Adrenal gland (tissue), 12 donors: Measurements from ENCODE around the gene CA10. TPM values are rescaled to one million over a fixed set of nuclear protein-coding genes. Genes with fewer than 3 reads are reported as not detected.

Experiments used
- DNase-seq, 7 donors: peaks; one replicate each; pipeline ENCODE4 v3.0.0-alpha.2; 2019 to 2020
- H3K27ac ChIP-seq, 5 donors: fragments of 200-600 bp; sonication (generic) in 4 of 5; 1 replicate in 3 of 5; 2 replicates in 2 of 5; pipeline versions ENCODE4 v1.5.1 to v1.8.0; 2016 to 2020; ENCODE audit warnings: mild to moderate bottlenecking in 1 of 5
- H3K27me3 ChIP-seq: fragments of 200-600 bp; 2 replicates; pipeline ENCODE4 v1.8.0; 2021
- H3K36me3 ChIP-seq, 2 donors: fragments of 200-600 bp; replicated peaks in 1 of 2; 1 replicate in 1 of 2; 2 replicates in 1 of 2; pipeline versions ENCODE4 v1.5.1 to v1.8.0; 2018 to 2022
- H3K4me1 ChIP-seq, 2 donors: fragments of 200-600 bp; replicated peaks in 1 of 2; 1 replicate in 1 of 2; 2 replicates in 1 of 2; pipeline versions ENCODE4 v1.5.1 to v1.8.0; 2018 to 2021
- H3K4me3 ChIP-seq, 4 donors: fragments of 200-600 bp; sonication (generic) in 3 of 4; one replicate each; pipeline ENCODE4 v1.5.1; 2016 to 2018
- H3K9me3 ChIP-seq, 3 donors: fragments of 200-600 bp; sonication (generic) in 1 of 3; replicated peaks in 1 of 3; 1 replicate in 2 of 3; 2 replicates in 1 of 3; pipeline versions ENCODE4 v1.5.1 to v1.8.0; 2016 to 2021
- POLR2A ChIP-seq, 2 donors: fragments of 450-650 bp; IDR thresholded peaks; one replicate each; pipeline ENCODE4 v1.6.1; 2017; ENCODE audit warnings: antibody characterized with exemption in 2 of 2, mild to moderate bottlenecking in 2 of 2, moderate library complexity in 1 of 2
- WGBS, 4 donors: extraction: QIAGEN DNeasy Blood & Tissue Kit in 2 of 4; methylation state at CpG; one replicate each; pipeline versions ENCODE4 v1.1.5 to v1.1.7; 2013 to 2017; 5-methylcytosine and 5-hydroxymethylcytosine counted together
- intact Hi-C, 2 donors: fragments of 100-400 bp; cut with DNase I; formaldehyde crosslinking; loops; one replicate each; pipeline versions ENCODE4 v1.14.1 to v1.15.0; 2022 to 2023
- polyA plus RNA-seq, 3 donors: library from polyadenylated mRNA; stranded (reverse); fragments of 200-250 nt in 2 of 3; fragments of 350-450 nt in 1 of 3; fragmentation: Illumina TruSeq in 1 of 3; extraction: RNeasy Lipid Tissue Mini Kit (QIAGEN cat#74804) in 1 of 3; gene quantifications; one replicate each; pipeline ENCODE4 v1.2.3, GENCODE V29; 2013 to 2014
- total RNA-seq, 9 donors: library from RNA; depleted of rRNA in 4 of 9; stranded (reverse); fragments of >200 nt in 4 of 9; fragments of 120-200 nt in 1 of 9; fragmentation: NEBNext Ultra II Directional in 1 of 9; extraction: Animal tissue kit (Norgen Biotek cat#: 25700) in 1 of 9; gene quantifications; one replicate each; pipeline versions ENCODE4 v1.1.0 to v1.2.4, GENCODE V29; 2013 to 2023
- TF ChIP-seq, protein P1 (sequence below), 6 experiments: fragments of 450-650 bp in 4 of 6; fragments of 200-600 bp in 2 of 6; sonication (generic) in 1 of 6; IDR thresholded peaks; 1 replicate in 5 of 6; 2 replicates in 1 of 6; pipeline versions ENCODE4 v1.5.1 to v1.8.0; 2016 to 2021; ENCODE audit warnings: antibody characterized with exemption in 6 of 6, mild to moderate bottlenecking in 2 of 6, moderate library complexity in 1 of 6
- donor health status: healthy with polysubstance abuse.
- donor health status: Bipolar disorder and iron deficiency.
- donor health status: DM: yes; HTN: yes; CAD: no.
- donor health status: DM: no; HTN: no; CAD: no.
- donor health status: DM: no; HTN: no; CAD: no.
- donor health status: DM: yes; HTN: yes; CAD: no.

Gene CA10
- total and polyA plus RNA-seq, 12 donors = 0.27 to 3.1 (median 2.5) TPM; not detected in 5

DNA sequence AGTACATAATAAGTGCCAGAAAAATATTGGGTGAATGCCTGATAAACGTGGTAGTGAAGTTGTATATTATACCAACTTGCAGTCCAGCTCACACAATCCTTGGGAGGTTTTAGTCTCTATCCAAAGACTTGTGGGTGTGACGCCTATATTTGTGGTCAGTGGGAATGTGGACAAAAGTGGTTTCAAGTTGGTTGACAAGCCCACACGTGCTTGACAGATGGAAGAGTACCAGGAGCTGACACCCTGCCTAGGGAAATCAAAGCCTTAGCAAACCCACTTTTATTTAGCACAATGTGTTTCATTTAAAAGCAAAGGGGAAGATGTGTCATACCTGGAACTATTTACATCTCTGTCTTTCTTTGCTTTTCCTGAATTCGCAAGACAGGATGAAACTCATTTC, 79.0 kb downstream of the CA10 start:
- WGBS, 4 donors = 71 to 81% (median 71%) methylated on average over 4 of the region's 4 CpGs
- no peak overlapping the region for H3K27ac ChIP-seq
- no peak overlapping the region for H3K4me3 ChIP-seq
- H3K9me3 ChIP-seq = no peaks in the 10 kb centered on the region
- H3K4me1 ChIP-seq = no peaks in the 10 kb centered on the region
- no peaks in the 10 kb centered on the region for H3K36me3 ChIP-seq
- no peak for TF ChIP-seq POLR2A (IDR thresholded peaks at IDR 0.05)
- TF ChIP-seq, protein P1, sequence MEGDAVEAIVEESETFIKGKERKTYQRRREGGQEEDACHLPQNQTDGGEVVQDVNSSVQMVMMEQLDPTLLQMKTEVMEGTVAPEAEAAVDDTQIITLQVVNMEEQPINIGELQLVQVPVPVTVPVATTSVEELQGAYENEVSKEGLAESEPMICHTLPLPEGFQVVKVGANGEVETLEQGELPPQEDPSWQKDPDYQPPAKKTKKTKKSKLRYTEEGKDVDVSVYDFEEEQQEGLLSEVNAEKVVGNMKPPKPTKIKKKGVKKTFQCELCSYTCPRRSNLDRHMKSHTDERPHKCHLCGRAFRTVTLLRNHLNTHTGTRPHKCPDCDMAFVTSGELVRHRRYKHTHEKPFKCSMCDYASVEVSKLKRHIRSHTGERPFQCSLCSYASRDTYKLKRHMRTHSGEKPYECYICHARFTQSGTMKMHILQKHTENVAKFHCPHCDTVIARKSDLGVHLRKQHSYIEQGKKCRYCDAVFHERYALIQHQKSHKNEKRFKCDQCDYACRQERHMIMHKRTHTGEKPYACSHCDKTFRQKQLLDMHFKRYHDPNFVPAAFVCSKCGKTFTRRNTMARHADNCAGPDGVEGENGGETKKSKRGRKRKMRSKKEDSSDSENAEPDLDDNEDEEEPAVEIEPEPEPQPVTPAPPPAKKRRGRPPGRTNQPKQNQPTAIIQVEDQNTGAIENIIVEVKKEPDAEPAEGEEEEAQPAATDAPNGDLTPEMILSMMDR (IDR thresholded peaks at IDR 0.05) = no peak
- intact Hi-C loops = no loop called here
- no peak for DNase-seq
- H3K27me3 ChIP-seq = no peaks in the 10 kb centered on the region

DNA sequence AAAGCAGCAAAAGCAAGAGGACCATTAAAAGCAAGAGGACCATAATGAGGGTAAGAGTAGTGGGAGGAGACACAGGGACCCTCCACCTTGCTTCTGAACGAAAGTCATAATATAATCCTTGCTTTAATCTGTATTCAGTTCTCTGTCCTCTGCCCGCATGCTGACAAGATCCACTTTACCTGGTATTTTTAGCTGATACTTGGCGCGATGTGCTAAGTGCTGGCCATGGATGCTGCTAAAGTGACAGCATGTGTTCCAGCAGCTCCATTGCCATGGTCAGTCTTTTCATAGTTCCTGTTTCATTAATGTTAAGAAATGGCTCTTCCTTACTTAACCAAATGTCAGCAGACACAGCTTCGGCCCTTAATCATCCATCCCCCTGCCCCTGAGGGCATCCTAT, 86.8 kb downstream of the CA10 start:
- no peaks in the 10 kb centered on the region for H3K4me1 ChIP-seq
- no peak overlapping the region for H3K4me3 ChIP-seq
- no peaks in the 10 kb centered on the region for H3K9me3 ChIP-seq
- intact Hi-C loops = no loop called here
- no peak overlapping the region for H3K27ac ChIP-seq
- no peak for TF ChIP-seq POLR2A (IDR thresholded peaks at IDR 0.05)
- TF ChIP-seq, protein P1 (IDR thresholded peaks at IDR 0.05) = no peak
- no peaks in the 10 kb centered on the region for H3K36me3 ChIP-seq
- 69 to 80% (median 72%) methylated on average over 5 of the region's 5 CpGs for WGBS, 4 donors
- no peak for DNase-seq
- no peaks in the 10 kb centered on the region for H3K27me3 ChIP-seq

DNA sequence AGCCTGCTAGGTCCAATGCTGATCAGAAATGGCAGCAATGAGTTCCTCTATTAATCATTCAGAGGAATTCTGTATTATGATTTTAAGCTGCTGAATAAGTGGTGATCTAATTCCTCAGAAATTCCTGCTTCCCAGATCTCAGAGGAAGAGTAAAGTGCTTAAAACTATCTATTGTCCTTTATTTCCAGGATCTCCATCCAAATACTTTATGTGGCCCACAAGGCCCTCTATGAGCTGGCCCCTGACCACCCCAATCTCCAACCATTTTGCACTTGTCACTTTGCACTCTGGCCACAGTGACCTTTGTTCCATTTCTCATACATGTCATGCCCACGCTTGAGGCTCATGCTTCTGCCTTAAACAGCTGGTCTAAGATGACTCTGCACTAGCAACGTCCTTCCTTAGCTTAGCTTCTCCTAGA, 93.7 kb downstream of the CA10 start:
- Histone ChIP-seq H3K27me3 (no peaks in the 10 kb centered on the region), H3K27ac (no peak overlapping the region), H3K4me3 (no peak overlapping the region), H3K36me3 (no peaks in the 10 kb centered on the region), H3K4me1 (no peaks in the 10 kb centered on the region), H3K9me3 (no peaks in the 10 kb centered on the region)
- WGBS, 4 donors = 46 to 51% (median 49%) methylated on average over 2 of the region's 2 CpGs
- DNase-seq = no peak
- TF ChIP-seq, protein P1 (IDR thresholded peaks at IDR 0.05) = no peak
- no peak for TF ChIP-seq POLR2A (IDR thresholded peaks at IDR 0.05)
- intact Hi-C loops = no loop called here

DNA sequence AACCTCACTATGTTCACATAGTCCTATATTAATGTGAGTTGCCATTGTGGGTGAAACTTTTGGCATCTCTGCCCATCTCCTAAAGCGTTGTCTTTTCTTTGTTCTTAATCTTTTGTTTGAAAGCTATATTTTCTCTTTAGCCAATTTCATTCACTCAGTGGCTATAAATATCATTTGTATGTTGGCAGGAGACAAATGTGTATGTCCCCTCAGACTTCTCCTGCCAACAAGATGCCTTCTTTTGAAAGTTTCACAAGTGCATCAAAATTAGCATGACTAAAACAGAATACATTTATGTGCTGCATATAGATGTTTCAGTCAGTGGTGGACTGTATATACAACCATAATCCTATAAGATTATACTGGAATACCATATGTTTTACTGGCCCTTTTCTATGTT, 109.0 kb downstream of the CA10 start:
- H3K27me3 ChIP-seq = no peaks in the 10 kb centered on the region
- intact Hi-C loops = no loop called here
- no peaks in the 10 kb centered on the region for H3K36me3 ChIP-seq
- DNase-seq = no peak
- H3K27ac ChIP-seq = no peak overlapping the region
- WGBS, 4 donors = 58 to 75% (median 67%) methylated on average over 1 of the region's 1 CpG
- no peaks in the 10 kb centered on the region for H3K9me3 ChIP-seq
- no peaks in the 10 kb centered on the region for H3K4me1 ChIP-seq
- H3K4me3 ChIP-seq = no peak overlapping the region
- no peak for TF ChIP-seq POLR2A (IDR thresholded peaks at IDR 0.05)
- TF ChIP-seq, protein P1 (IDR thresholded peaks at IDR 0.05) = no peak
